HG02678 (cell line): ENCODE data around the gene ALDH3A1.

Source experiments
- ATAC-seq: cut with Tn5 transposase; IDR thresholded peaks from one replicate; pipeline ENCODE4 v1.9.1; 2021; ENCODE audit warnings: mild to moderate bottlenecking, moderate library complexity; ENCODE audit not compliant: unreplicated experiment

ALDH3A1 gene

GRCh38 chr17:19760746-19761145, 12.6 kb upstream of the ALDH3A1 start:
- ATAC-seq = no peak

GRCh38 chr17:19759568-19760549, 11.8 kb upstream of the ALDH3A1 start:
- no peak for ATAC-seq

GRCh38 chr17:19757536-19758180, 9.6 kb upstream of the ALDH3A1 start:
- ATAC-seq = no peak

- no peak for ATAC-seq
These were observed 8.4 kb upstream of the ALDH3A1 start for GRCh38 chr17:19756546-19756945.

- peak; percentile 46 for ATAC-seq
These were observed 7.9 kb upstream of the ALDH3A1 start for GRCh38 chr17:19755821-19756510.

- ATAC-seq = no peak
These were observed 7.3 kb upstream of the ALDH3A1 start for GRCh38 chr17:19755392-19755791.

GRCh38 chr17:19753661-19754463, 5.8 kb upstream of the ALDH3A1 start:
- no peak for ATAC-seq

GRCh38 chr17:19753051-19753509, 5.0 kb upstream of the ALDH3A1 start:
- ATAC-seq = no peak

GRCh38 chr17:19752216-19753050, 4.3 kb upstream of the ALDH3A1 start:
- ATAC-seq = no peak

- ATAC-seq = no peak
These were observed 2.7 kb upstream of the ALDH3A1 start for GRCh38 chr17:19750835-19751234.

GRCh38 chr17:19750020-19750572, 2.0 kb upstream of the ALDH3A1 start:
- ATAC-seq = no peak

- ATAC-seq = no peak
These were observed 702 bp upstream of the ALDH3A1 start for GRCh38 chr17:19748807-19749193.

GRCh38 chr17:19747159-19747719, 859 bp downstream of the ALDH3A1 start:
- no peak for ATAC-seq

- no peak for ATAC-seq
These were observed 1.6 kb downstream of the ALDH3A1 start for GRCh38 chr17:19746517-19746916.

GRCh38 chr17:19744922-19745757, 3.0 kb downstream of the ALDH3A1 start:
- no peak for ATAC-seq

- ATAC-seq = no peak
These were observed 3.6 kb downstream of the ALDH3A1 start for GRCh38 chr17:19744492-19744891.

GRCh38 chr17:19743101-19744100, 4.7 kb downstream of the ALDH3A1 start:
- no peak for ATAC-seq
